CD4-positive, alpha-beta T cell treated with Interferon alpha-2 for 1 hour (primary cell): ENCODE results near the gene RAB3IL1.
"Not testable (repeated sequence)": the region's sequence is repeated elsewhere in the genome, so short reads cannot be mapped to it uniquely, and the experiment has no call there.

Experiments used
- DNase-seq, 2 donors: peaks; one replicate each; pipeline ENCODE4 v3.0.0-alpha.2; 2020 to 2022

RAB3IL1 gene

GRCh38 chr11:61917334-61918109 lies at the start of gene RAB3IL1:
Gene RAB3IL1, minus strand, starts transcription at chr11:61917566. Its CDS starts 199 bp downstream, at chr11:61917367.
- DNase-seq, result no peak

- DNase-seq, result peak; percentile 35 to 57
Observed at GRCh38 chr11:61966734-61967115, 49.4 kb upstream of the RAB3IL1 start.

DNA sequence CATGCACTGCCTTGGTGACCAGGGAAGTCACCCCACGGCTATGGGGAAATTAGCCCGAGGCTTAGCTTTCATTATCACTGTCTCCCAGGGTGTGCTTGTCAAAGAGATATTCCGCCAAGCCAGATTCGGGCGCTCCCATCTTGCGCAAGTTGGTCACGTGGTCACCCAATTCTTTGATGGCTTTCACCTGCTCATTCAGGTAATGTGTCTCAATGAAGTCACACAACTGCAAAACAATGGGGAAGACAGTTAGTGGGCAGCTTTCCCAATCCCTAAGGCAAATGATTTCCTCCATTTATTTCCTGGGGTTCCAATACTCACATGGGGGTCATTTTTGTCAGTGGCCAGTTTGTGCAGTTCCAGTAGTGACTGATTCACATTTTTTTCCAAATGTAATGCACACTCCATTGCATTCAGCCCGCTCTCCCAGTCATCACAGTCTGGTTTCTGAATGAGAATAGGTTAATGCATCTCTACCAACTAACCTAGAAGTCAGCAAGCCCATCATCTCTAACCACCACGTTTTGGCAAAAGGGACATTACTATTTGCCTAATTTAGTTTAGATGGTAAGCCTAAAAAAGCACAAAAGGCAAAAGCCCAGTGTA lies 47.4 kb upstream of the RAB3IL1 start:
- peak; percentile 31 to 32 for DNase-seq

DNA sequence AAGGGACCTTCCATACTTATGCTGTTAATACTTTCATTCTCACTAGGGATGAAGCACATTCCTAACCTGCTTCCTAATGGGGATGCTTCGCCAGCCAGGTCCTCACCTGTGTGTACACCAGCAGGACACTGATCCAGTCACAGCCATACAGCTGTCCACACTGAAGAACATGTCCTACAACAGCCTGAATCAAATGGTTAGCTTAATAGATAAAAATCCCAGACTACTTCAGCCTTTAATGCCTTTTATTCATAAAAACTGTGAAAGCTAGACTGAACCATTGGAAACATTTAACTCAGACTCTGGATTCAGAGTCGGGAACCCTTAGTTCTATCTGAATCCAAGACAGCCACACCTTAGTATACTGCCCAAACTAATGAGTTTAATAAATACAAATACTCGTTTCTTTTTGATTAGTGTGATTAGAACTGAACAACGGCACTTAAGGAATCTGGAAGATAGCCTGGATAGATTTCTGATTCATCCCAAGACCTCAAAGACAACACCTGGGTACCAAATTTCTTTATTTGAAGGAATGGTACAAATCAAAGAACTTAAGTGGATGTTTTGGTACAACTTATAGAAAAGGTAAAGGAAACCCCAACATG lies 46.8 kb upstream of the RAB3IL1 start:
- DNase-seq, result peak; percentile 39 to 50

GRCh38 chr11:61963282-61964057 lies 46.1 kb upstream of the RAB3IL1 start:
- peak; percentile 52 to 73 for DNase-seq

DNA sequence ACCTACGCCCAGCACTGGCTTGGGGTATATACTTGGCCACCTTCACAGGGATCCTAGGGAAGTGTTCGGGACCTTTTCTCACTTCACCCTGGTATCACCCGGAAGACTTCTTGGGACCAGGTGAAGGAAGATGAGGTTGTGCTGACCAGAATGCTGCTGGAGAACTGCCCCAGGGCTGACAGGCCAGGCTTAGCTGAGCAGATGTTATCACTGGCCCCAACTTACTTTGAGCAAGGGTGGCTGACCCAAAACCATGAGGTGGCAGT lies 45.6 kb upstream of the RAB3IL1 start:
- no peak for DNase-seq

DNA sequence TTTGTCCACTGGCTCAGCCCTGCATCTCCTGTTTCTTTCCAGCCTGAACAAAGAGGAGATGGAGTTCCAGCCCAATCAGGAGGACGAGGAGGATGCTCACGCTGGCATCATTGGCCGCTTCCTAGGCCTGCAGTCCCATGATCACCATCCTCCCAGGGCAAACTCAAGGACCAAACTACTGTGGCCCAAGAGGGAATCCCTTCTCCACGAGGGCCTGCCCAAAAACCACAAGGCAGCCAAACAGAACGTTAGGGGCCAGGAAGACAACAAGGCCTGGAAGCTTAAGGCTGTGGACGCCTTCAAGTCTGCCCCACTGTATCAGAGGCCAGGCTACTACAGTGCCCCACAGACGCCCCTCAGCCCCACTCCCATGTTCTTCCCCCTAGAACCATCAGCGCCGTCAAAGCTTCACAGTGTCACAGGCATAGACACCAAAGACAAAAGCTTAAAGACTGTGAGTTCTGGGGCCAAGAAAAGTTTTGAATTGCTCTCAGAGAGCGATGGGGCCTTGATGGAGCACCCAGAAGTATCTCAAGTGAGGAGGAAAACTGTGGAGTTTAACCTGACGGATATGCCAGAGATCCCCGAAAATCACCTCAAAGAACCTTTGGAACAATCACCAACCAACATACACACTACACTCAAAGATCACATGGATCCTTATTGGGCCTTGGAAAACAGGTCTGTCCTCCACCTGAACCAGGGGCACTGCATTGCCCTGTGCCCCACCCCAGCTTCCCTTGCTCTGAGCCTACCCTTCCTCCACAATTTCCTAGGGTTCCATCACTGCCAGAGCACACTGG lies 45.0 kb upstream of the RAB3IL1 start:
- DNase-seq, result peak; percentile 26 to 30

- DNase-seq, result no peak
Observed at GRCh38 chr11:61961570-61962212, 44.3 kb upstream of the RAB3IL1 start.

DNA sequence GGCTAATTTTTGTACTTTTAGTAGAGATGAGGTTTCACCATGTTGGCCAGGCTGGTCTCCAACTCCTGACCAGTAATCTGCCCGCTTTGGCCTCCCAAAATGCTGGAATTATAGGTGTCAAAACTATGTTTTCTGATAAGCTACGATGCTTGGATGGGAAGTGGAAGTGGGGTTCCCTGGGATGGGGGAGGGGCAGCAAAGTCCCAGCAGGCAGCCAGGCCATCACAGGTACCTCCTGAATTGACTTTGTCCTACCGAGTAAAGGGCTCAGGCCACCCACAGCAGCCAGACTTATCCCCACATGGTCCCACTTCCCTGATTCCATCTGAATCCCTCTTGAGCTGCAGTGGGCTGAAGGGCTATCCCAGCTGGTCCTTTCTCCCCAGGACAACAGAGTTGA lies 43.2 kb upstream of the RAB3IL1 start:
- DNase-seq, result no peak

DNA sequence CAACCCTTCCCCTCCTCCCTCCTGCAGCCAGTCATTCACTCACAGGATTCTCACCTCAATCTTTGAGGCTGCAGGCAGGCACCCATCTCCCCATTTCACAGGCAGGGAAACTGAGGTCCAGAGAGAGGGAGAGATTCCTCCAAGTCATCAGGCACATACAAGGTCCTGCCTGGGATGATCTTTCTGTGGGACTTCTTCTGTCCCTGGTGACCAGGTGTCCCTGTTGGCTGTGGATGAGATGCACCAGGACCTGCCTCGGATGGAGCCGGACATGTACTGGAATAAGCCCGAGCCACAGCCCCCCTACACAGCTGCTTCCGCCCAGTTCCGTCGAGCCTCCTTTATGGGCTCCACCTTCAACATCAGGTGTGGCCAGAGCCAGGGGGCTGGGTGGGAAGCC lies 42.3 kb upstream of the RAB3IL1 start:
- DNase-seq, result no peak

DNA sequence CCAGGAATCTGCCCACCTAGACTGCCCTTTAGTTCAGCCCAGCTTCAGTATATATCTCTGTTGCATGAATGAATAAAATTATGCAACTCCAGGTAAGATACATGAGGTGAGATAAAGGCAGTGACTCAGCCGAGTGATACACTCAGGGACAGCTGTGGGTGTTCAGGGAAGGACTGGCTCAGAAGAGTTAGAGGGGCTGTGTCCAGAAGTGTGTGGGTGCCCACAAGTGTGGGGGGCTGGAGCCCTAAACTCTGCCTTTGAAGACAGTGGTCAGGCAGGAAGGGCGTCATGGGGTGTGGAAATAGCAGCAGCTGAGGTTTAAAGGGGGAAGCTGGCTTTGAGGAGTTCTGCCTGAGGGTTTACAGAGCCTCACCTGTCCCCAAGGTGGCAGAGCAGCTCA lies 41.7 kb upstream of the RAB3IL1 start:
- DNase-seq, result no peak

- no peak for DNase-seq
Observed at GRCh38 chr11:61958590-61958989, 41.2 kb upstream of the RAB3IL1 start.

GRCh38 chr11:61957021-61957770 lies 39.8 kb upstream of the RAB3IL1 start:
- DNase-seq, result no peak

GRCh38 chr11:61956191-61957020 lies 39.0 kb upstream of the RAB3IL1 start:
- DNase-seq, result no peak

GRCh38 chr11:61955422-61956135 lies 38.2 kb upstream of the RAB3IL1 start:
- peak; percentile 25 to 32 for DNase-seq

GRCh38 chr11:61954851-61955421 lies 37.6 kb upstream of the RAB3IL1 start:
- peak in 1 of 2 donors; percentile 69 for DNase-seq

- DNase-seq, result no peak
Observed at GRCh38 chr11:61954106-61954850, 36.9 kb upstream of the RAB3IL1 start.

GRCh38 chr11:61953632-61954031 lies 36.3 kb upstream of the RAB3IL1 start:
- DNase-seq, result not testable (repeated sequence)

GRCh38 chr11:61952882-61953281 lies 35.5 kb upstream of the RAB3IL1 start:
- DNase-seq, result no peak
